G401 (cell line): Measurements from ENCODE around the gene STK32B. TPM values are rescaled to one million over a fixed set of nuclear protein-coding genes. Genes with fewer than 3 reads are reported as not detected.
"Not testable (repeated sequence)": the region's sequence is repeated elsewhere in the genome, so short reads cannot be mapped to it uniquely, and the experiment has no call there.

Experiments used
- DNase-seq: peaks from one replicate; pipeline ENCODE4 v3.0.0-alpha.2; 2015; ENCODE audit warnings: low spot score
- in situ Hi-C: cut with HindIII; loops from 2 replicates; pipeline ENCODE4 v1.10.0; 2016; ENCODE audit warnings: low sequenced_read_pairs, mixed read lengths
- total RNA-seq: library from RNA; depleted of rRNA; stranded (reverse); fragments of >200 nt; shearing (Covaris generic); gene quantifications from 2 replicates; pipeline ENCODE4 v1.2.3, GENCODE V29; 2014

The STK32B gene
- total RNA-seq, 1 experiment from 2014 or later = 1.9 TPM

- in situ Hi-C loops = no loop called here
- DNase-seq = no peak
These were observed 92.1 kb downstream of the STK32B start for GRCh38 chr4:5143306-5143861.

DNA sequence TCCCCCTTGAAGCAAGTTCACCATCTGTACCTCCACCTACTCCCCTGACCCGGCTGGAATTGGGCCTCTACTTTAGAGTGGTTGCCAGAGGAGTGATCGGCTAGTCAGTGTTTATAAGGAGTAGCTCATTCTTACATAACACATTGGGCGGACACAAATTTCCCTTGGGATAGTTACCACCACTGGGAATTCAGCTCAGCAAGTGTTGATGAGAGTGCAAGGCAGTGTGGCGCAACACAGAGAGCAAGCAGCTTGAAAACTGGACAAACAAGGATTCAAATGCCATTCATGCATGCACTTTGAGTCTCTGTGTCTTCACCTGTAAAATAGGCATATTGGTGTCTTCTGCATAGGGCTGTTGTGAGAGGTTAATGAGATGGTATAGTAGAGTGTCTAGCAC, 92.7 kb downstream of the STK32B start:
- in situ Hi-C loops = no loop called here
- no peak for DNase-seq

- in situ Hi-C loops = no loop called here
- no peak for DNase-seq
These were observed 93.1 kb downstream of the STK32B start for GRCh38 chr4:5144384-5144783.

- no peak for DNase-seq
These were observed 95.0 kb downstream of the STK32B start for GRCh38 chr4:5146248-5146647.

GRCh38 chr4:5152521-5152920, 101.2 kb downstream of the STK32B start:
- no peak for DNase-seq
- in situ Hi-C loops = no loop called here

More at GRCh38 chr4:5146248-5146647, 95.0 kb downstream of the STK32B start:
- in situ Hi-C loops = no loop called here

- in situ Hi-C loops = no loop called here
- DNase-seq = no peak
These were observed 105.4 kb downstream of the STK32B start for GRCh38 chr4:5156682-5157081.

DNA sequence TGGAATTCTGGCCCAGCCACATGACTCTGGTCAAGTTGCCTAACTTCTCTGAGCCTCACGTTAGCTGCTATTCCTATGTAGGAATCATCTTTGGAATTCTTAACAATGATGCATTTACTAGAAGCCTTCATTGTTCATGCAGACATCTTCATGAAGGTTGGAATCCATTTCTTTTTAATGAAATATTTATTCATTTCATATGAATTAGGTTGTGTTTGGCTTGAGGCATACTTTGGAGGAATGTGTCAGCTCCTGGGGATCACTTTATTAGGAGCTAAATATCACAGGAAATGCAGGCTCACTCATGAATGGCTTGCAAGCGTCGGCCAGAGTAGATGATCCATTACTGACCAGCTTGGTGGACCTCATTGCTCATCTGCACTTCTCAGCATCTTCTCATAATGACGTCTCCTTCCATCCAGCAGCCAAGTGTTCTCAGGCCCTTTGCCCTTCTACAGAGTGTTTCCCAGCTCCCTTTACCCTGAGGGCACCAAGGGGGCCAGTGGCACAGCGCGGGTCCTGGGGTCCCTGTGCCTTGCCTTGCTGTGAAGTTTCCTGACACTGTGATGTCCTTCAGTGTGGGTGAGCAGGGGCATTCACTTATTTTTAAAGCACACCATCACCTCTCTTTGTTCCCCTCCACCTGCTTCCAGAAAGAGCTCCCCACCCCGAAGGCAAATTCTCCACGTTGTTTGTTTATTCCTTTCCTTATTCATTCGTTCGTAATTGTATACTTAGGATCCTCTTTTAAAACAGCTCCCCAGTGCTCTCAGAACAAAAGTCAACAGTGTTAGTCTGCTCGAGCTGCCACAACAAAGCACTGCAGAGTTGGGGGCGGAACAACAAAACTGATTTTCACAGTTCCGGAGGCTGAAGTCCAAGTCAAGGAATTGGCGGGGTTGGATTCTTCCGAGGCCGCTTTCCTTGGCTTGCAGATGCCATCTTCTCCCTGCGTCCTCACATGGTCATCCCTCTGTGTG, 106.8 kb downstream of the STK32B start:
- in situ Hi-C loops = no loop called here
- DNase-seq = no peak

GRCh38 chr4:5158825-5159224, 107.5 kb downstream of the STK32B start:
- in situ Hi-C loops = no loop called here
- DNase-seq = no peak

- in situ Hi-C loops = no loop called here
These were observed 109.4 kb downstream of the STK32B start for GRCh38 chr4:5160668-5161067.

DNA sequence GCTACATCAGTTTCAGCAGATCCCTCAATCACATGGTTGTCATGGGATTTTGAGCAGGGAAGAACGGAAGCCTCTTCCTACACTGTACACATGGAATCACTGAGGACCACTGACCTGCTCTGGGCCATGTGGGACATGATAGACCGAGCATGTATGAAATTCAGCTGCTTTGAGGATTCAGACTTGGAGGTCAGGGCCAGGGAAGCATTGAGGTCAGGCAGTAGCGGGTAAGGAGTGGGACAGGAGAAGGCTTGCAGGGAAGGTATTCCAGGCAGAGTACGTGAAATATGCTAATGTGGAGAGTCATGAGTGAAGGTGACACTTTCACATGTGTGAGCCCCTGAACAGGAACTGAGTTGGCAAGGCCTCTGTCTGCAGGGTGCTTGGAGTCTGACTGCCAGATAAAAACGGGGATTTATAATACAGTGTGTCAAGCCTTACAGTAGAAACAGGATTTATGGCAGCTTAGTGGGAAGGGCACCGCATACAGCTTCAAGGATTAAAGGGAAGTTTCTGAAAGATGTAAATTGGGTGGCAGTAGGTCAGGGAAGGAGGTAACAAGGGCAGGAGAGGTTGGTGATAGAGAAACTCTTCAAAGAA, 111.7 kb downstream of the STK32B start:
- in situ Hi-C loops = no loop called here
- DNase-seq = no peak

More at GRCh38 chr4:5160668-5161067, 109.4 kb downstream of the STK32B start:
- no peak for DNase-seq

GRCh38 chr4:5164221-5164912, 113.1 kb downstream of the STK32B start:
- DNase-seq = no peak
- in situ Hi-C loops = no loop called here

DNA sequence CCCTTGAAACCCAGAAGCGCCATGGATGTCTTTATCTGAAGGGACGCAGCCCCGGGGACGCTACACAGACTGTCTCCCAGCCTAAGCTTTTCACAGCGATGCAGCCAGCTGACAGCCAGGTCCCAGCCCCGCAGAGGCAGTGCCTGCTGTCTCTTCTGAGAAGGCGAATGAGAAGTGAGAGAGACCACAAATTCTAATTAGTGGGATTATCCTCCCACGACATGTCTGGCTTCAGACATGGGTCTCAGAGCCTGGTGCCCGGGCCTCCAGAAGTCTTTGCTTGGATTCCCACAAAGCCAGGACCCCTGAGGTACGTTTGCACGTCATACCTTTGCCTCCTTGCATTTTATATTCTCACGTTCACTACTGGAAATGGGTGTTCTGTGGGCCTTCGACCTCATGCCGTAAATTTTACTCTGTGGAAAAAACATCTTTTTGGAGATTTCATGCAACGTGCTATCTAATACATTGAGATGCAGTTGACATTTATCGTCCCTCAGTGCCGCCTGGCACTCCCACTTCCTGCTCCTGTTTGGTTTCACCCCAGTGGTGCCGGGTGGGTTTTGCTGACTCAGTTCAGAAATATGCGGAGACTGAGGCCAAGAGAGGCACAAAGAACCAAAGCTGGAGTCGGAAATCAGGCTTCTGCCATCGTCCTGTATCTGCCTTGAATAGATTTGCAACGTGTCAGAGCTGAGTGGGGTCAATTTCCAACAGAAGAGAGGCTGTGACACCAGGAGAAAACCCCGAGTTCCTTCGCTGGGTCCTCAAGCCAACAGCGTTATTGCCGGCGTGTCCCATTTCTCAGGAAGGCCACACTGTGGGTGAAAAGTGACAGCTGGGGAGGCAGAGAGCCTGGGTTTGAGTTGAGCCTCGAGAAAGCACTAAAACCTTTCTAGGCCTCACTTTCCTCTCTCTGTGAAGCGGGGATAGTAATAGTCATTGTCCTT, 114.4 kb downstream of the STK32B start:
- in situ Hi-C loops = no loop called here
- DNase-seq = no peak

DNA sequence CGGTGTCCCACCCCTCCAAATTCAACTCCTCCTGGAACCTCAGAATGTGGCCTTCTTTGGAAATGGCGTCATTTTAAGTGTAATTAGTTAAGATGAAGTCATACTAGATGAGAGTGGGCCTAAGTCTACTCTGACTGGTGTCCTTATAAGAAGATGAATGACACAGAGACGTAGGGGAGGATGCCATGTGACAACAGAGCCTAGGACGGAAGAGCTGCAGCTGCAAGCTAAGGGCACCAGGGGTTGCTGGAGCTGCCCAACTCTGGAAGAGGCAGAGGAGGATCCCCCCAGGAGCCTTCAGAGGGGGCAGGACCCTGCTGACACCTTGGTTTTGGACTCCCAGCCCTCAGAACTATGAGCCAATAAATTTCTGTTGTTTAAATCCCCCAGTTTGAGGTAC, 115.1 kb downstream of the STK32B start:
- no peak for DNase-seq
- in situ Hi-C loops = no loop called here

GRCh38 chr4:5168891-5169290, 117.6 kb downstream of the STK32B start:
- in situ Hi-C loops = no loop called here
- no peak for DNase-seq

- in situ Hi-C loops, DNase-seq: not testable (repeated sequence)
These were observed 124.6 kb downstream of the STK32B start for GRCh38 chr4:5175836-5176235.

GRCh38 chr4:5184606-5185005, 133.3 kb downstream of the STK32B start:
- in situ Hi-C loops = no loop called here
- no peak for DNase-seq

DNA sequence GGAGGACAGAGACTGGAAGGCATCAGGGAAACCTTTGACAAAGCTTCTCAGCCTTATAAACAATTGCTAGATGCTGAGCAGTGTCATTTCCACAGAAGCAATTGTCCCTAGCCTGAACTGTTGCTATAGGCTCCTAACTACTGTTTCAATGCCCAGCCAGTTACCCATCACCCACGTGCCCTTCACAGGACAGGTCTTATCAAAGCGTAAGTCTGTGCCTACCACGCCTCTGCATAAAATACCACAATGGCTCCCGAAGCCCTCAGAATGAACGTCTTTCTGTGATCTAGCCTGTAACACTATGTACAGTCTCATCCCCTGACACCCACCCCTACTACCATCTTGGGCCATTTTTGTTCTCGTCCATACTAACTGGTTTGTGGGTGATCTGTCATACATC, 134.3 kb downstream of the STK32B start:
- in situ Hi-C loops = no loop called here
- no peak for DNase-seq

- DNase-seq = no peak
- in situ Hi-C loops = no loop called here
These were observed 135.2 kb downstream of the STK32B start for GRCh38 chr4:5186271-5187064.
